CD14-positive monocyte (primary cell): ENCODE data around the gene DDX20. TPM values are rescaled to one million over a fixed set of nuclear protein-coding genes. Genes with fewer than 3 reads are reported as not detected.

Experiments used
- DNase-seq, 3 donors: peaks; one replicate each; pipeline ENCODE4 v3.0.0-alpha.2; 2011 to 2022
- H2AFZ ChIP-seq: 2 replicates; pipeline ENCODE4 v1.6.0; 2012; ENCODE audit warnings: mild to moderate bottlenecking, low read depth, low read length, inconsistent platforms; ENCODE audit not compliant: insufficient read depth, poor library complexity, severe bottlenecking
- H3K27ac ChIP-seq, 2 donors: 1 replicate in 1 of 2; 2 replicates in 1 of 2; pipeline ENCODE4 v1.5.1; 2012 to 2013; ENCODE audit warnings: low read length in 2 of 2, control low read depth in 1 of 2, inconsistent platforms in 1 of 2, low read depth in 1 of 2, mild to moderate bottlenecking in 1 of 2
- H3K27me3 ChIP-seq, 2 donors: one replicate each; pipeline versions ENCODE4 v1.6.0 to v1.6.1; 2011 to 2013; ENCODE audit warnings: low read length in 2 of 2; ENCODE audit not compliant: control insufficient read depth in 2 of 2, insufficient read depth in 2 of 2
- H3K36me3 ChIP-seq, 2 donors: replicated peaks in 1 of 2; 1 replicate in 1 of 2; 2 replicates in 1 of 2; pipeline versions ENCODE4 v1.5.1 to v1.6.1; 2012 to 2013; ENCODE audit warnings: low read length in 2 of 2, control low read depth in 1 of 2, inconsistent platforms in 1 of 2, mild to moderate bottlenecking in 1 of 2; ENCODE audit not compliant: insufficient read depth in 2 of 2, control insufficient read depth in 1 of 2
- H3K4me1 ChIP-seq, 2 donors: 1 replicate in 1 of 2; 2 replicates in 1 of 2; pipeline versions ENCODE4 v1.5.1 to v1.6.1; 2012 to 2013; ENCODE audit warnings: low read length in 2 of 2, control low read depth in 1 of 2, inconsistent platforms in 1 of 2, mild to moderate bottlenecking in 1 of 2, moderate library complexity in 1 of 2; ENCODE audit not compliant: insufficient read depth in 2 of 2, control insufficient read depth in 1 of 2
- H3K4me2 ChIP-seq: replicated peaks from 2 replicates; pipeline ENCODE3; 2012; ENCODE audit warnings: low read length, moderate library complexity, mild to moderate bottlenecking; ENCODE audit not compliant: poor library complexity, severe bottlenecking; ENCODE audit errors: extremely low read depth
- H3K4me3 ChIP-seq, 3 experiments: fragments of 200-600 bp in 1 of 3; sonication (generic) in 1 of 3; replicated peaks in 1 of 3; 1 replicate in 2 of 3; 2 replicates in 1 of 3; pipeline ENCODE4 v1.5.1; 2011 to 2013; ENCODE audit warnings: low read length in 3 of 3, mild to moderate bottlenecking in 3 of 3, control low read depth in 2 of 3, low read depth in 2 of 3, inconsistent platforms in 1 of 3, moderate library complexity in 1 of 3
- H3K79me2 ChIP-seq: 2 replicates; pipeline ENCODE4 v1.6.0; 2012; ENCODE audit warnings: mild to moderate bottlenecking, control low read depth, inconsistent platforms, low read length, moderate library complexity; ENCODE audit not compliant: insufficient read depth
- H3K9ac ChIP-seq: 2 replicates; pipeline ENCODE4 v1.6.0; 2017; ENCODE audit warnings: low read length, mild to moderate bottlenecking; ENCODE audit not compliant: insufficient read depth, poor library complexity, severe bottlenecking
- H3K9me3 ChIP-seq, 2 donors: replicated peaks in 1 of 2; 1 replicate in 1 of 2; 2 replicates in 1 of 2; pipeline versions ENCODE4 v1.5.1 to v1.6.1; 2012 to 2013; ENCODE audit warnings: low read length in 2 of 2, control low read depth in 1 of 2; ENCODE audit not compliant: control insufficient read depth in 1 of 2, insufficient read depth in 1 of 2
- H4K20me1 ChIP-seq: 2 replicates; pipeline ENCODE4 v1.6.0; 2012; ENCODE audit warnings: mild to moderate bottlenecking, low read length, control low read depth, moderate library complexity; ENCODE audit not compliant: insufficient read depth
- H3K27ac Mint-ChIP-seq, 7 donors: one replicate each; pipeline ENCODE4 v1.8.0; 2020; ENCODE audit warnings: mild to moderate bottlenecking in 7 of 7, mixed read lengths in 7 of 7, moderate library complexity in 6 of 7, inconsistent platforms in 2 of 7
- H3K27me3 Mint-ChIP-seq, 3 donors: one replicate each; pipeline ENCODE4 v1.8.0; 2021 to 2022; ENCODE audit warnings: low read depth in 3 of 3, mild to moderate bottlenecking in 3 of 3, mixed read lengths in 3 of 3, moderate library complexity in 3 of 3, inconsistent platforms in 1 of 3
- H3K36me3 Mint-ChIP-seq, 2 donors: one replicate each; pipeline ENCODE4 v1.8.0; 2020; ENCODE audit warnings: mixed read lengths in 2 of 2, inconsistent platforms in 1 of 2, mild to moderate bottlenecking in 1 of 2
- H3K4me1 Mint-ChIP-seq: one replicate; pipeline ENCODE4 v1.8.0; 2020; ENCODE audit warnings: mild to moderate bottlenecking, mixed read lengths
- H3K4me3 Mint-ChIP-seq, 2 donors: one replicate each; pipeline ENCODE4 v1.8.0; 2020; ENCODE audit warnings: mild to moderate bottlenecking in 2 of 2, mixed read lengths in 2 of 2, moderate library complexity in 1 of 2
- H3K9me3 Mint-ChIP-seq, 7 donors: one replicate each; pipeline ENCODE4 v1.8.0; 2020 to 2022; ENCODE audit warnings: mixed read lengths in 7 of 7, mild to moderate bottlenecking in 6 of 7, moderate library complexity in 6 of 7, inconsistent platforms in 2 of 7
- WGBS: methylation state at CpG from one replicate; pipeline ENCODE4 v1.1.5; 2013; ENCODE audit warnings: missing lambda C conversion rate; ENCODE audit not compliant: insufficient coverage; 5-methylcytosine and 5-hydroxymethylcytosine counted together
- intact Hi-C, 2 donors: fragments of 100-400 bp; cut with micrococcal nuclease; formaldehyde crosslinking; loops; one replicate each; pipeline versions ENCODE4 v1.15.0 to v1.15.1; 2023
- polyA plus RNA-seq, 3 donors: library from polyadenylated mRNA; depleted of rRNA in 1 of 3; unstranded in 2 of 3; stranded (reverse) in 1 of 3; fragments of 300-500 nt in 2 of 3; fragments of >200 nt in 1 of 3; fragmentation: Illumina TruSeq in 2 of 3; gene quantifications; 1 replicate in 2 of 3; 2 replicates in 1 of 3; pipeline ENCODE4 v1.2.3, GENCODE V29; 2012 to 2021
- TF ChIP-seq, protein P1 (sequence below): fragments of 200-600 bp; IDR thresholded peaks from one replicate; pipeline ENCODE4 v1.8.0; 2022; ENCODE audit warnings: antibody characterized with exemption, mild to moderate bottlenecking

Gene DDX20
- polyA plus RNA-seq, 3 donors: 3.1 to 4.1 (median 4.0) TPM

DNA sequence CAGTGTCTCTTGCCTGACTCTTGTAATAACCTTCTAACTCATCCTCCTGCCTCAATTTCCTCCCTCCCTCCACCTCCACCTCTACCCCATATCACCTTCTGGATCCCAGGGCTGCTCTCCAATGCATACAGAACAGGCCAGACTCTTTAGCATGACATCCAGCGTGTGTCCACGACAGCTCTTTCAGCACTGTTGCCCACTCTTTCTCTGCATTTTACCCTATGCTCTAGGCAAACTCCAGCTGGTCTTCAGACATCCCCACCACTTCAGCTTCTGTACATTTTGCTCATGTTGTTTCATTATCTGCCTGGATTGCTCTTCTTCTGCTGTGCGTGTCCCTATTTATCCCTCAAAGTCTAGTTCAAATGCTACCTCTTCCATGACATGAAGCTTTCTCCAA lies 21.3 kb upstream of the DDX20 start:
- H3K27ac Mint-ChIP-seq: no peak overlapping the region

DNA sequence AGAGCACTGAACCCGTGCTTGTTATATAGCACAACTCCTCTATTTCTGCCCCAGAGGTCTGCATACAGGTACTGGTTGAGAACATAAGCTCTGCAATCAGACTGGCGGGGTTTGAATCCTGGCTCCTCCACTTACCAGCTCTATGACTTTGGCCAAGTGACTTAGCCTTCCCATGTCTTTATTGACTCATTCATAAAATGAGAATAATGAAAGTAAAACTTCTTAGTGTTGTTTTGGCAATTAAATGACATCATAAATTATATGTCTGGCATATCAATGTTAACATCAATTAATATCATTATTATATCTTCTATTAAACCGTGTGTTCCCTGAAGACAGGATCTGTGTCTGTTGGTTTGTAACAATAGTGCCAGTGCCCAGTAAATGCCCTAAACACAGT lies 20.8 kb upstream of the DDX20 start:
- TF ChIP-seq, protein P1, sequence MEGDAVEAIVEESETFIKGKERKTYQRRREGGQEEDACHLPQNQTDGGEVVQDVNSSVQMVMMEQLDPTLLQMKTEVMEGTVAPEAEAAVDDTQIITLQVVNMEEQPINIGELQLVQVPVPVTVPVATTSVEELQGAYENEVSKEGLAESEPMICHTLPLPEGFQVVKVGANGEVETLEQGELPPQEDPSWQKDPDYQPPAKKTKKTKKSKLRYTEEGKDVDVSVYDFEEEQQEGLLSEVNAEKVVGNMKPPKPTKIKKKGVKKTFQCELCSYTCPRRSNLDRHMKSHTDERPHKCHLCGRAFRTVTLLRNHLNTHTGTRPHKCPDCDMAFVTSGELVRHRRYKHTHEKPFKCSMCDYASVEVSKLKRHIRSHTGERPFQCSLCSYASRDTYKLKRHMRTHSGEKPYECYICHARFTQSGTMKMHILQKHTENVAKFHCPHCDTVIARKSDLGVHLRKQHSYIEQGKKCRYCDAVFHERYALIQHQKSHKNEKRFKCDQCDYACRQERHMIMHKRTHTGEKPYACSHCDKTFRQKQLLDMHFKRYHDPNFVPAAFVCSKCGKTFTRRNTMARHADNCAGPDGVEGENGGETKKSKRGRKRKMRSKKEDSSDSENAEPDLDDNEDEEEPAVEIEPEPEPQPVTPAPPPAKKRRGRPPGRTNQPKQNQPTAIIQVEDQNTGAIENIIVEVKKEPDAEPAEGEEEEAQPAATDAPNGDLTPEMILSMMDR: no peak
- H3K27ac Mint-ChIP-seq: no peak overlapping the region
- Histone ChIP-seq H3K36me3 (no peaks in the 10 kb centered on the region), H3K27ac (peak overlapping the region in 1 of 2 donors; percentile 98), H3K9me3 (no peaks in the 10 kb centered on the region), H2AFZ (no peak overlapping the region), H3K4me3 (peak overlapping the region in 1 of 3 experiments; percentile 70), H3K27me3 (peaks cover 2 to 17% of the 10 kb centered on the region in 2 donors), H3K9ac (no peak overlapping the region), H3K79me2 (no peaks in the 10 kb centered on the region), H3K4me2 (peak overlapping the region; percentile 76), H3K4me1 (peaks cover 69 to 74% of the 10 kb centered on the region in 2 donors), H4K20me1 (no peaks in the 10 kb centered on the region)
- DNase-seq: no peak
- no peak overlapping the region for H3K4me3 Mint-ChIP-seq
- H3K9me3 Mint-ChIP-seq: peaks cover 0 to 4% (median 0%) of the 10 kb centered on the region in 7 donors
- intact Hi-C loops: loop anchor here (10.0 kb wide), 4 partner anchors 120 to 770 kb away; partner anchors contain the start of genes ADORA3 (in 1 of the 2), DENND2D (in 1 of the 2), LRIF1 (in 1 of the 2) and RAP1A (in 1 of the 2)
- H3K27me3 Mint-ChIP-seq: peaks cover 13 to 31% (median 24%) of the 10 kb centered on the region in 3 donors
- peaks cover 26% of the 10 kb centered on the region for H3K4me1 Mint-ChIP-seq
- peaks cover 25 to 34% of the 10 kb centered on the region in 2 donors for H3K36me3 Mint-ChIP-seq
- WGBS: 76% methylated on average over 2 of the region's 3 CpGs

More for the DNA sequence above, 21.3 kb upstream of the DDX20 start:
- Histone ChIP-seq H3K27ac (peak overlapping the region; percentile 95 to 98), H3K9ac (no peak overlapping the region), H3K9me3 (no peaks in the 10 kb centered on the region), H3K4me3 (peak overlapping the region in 1 of 3 experiments; percentile 70), H4K20me1 (no peaks in the 10 kb centered on the region), H2AFZ (peak overlapping the region; percentile 17), H3K4me1 (peaks cover 65 to 70% of the 10 kb centered on the region in 2 donors), H3K27me3 (peaks cover 2 to 15% of the 10 kb centered on the region in 2 donors), H3K36me3 (no peaks in the 10 kb centered on the region), H3K79me2 (no peaks in the 10 kb centered on the region), H3K4me2 (peak overlapping the region; percentile 76)
- intact Hi-C loops: loop anchor here (10.0 kb wide), 4 partner anchors 120 to 770 kb away; partner anchors contain the start of genes ADORA3 (in 1 of the 2), DENND2D (in 1 of the 2), LRIF1 (in 1 of the 2) and RAP1A (in 1 of the 2)
- Mint-ChIP-seq H3K36me3 (peaks cover 23 to 32% of the 10 kb centered on the region in 2 donors), H3K4me1 (peaks cover 23% of the 10 kb centered on the region), H3K4me3 (no peak overlapping the region), H3K27me3 (peaks cover 11 to 27% (median 20%) of the 10 kb centered on the region in 3 donors), H3K9me3 (peaks cover 0 to 3% (median 0%) of the 10 kb centered on the region in 7 donors)
- TF ChIP-seq, protein P1: no peak
- DNase-seq: no peak
- WGBS: 93% methylated on average over 3 of the region's 3 CpGs
